ENCODE results near the gene TSACC. TPM values are rescaled to one million over a fixed set of nuclear protein-coding genes. Genes with fewer than 3 reads are reported as not detected.
"Not testable (repeated sequence)": the region's sequence is repeated elsewhere in the genome, so short reads cannot be mapped to it uniquely, and the experiment has no call there.

TSACC gene
- total and polyA plus RNA-seq, 12 donors, result 0.70 to 4.2 (median 0.90) TPM; not detected in 3

GRCh38 chr1:156368157-156368658 is 29.9 kb downstream of the TSACC start:
- peak in 1 of 7 donors; percentile 37 for DNase-seq
- intact Hi-C loops (cut with DNase I), result no loop called here
- H3K27ac ChIP-seq, result no peak overlapping the region
- H3K4me3 ChIP-seq, result no peak overlapping the region
- no peaks in the 10 kb centered on the region for H3K36me3 ChIP-seq (replicated peaks in 1 of 2)
- 79 to 85% (median 83%) methylated on average over 6 to 7 of the region's 7 CpGs for WGBS, 4 donors
- no peaks in the 10 kb centered on the region for H3K9me3 ChIP-seq (replicated peaks in 1 of 3)
- H3K4me1 ChIP-seq (replicated peaks in 1 of 2), result peaks cover 4 to 14% of the 10 kb centered on the region in 2 donors
- no peaks in the 10 kb centered on the region for H3K27me3 ChIP-seq
- TF ChIP-seq CTCF (IDR thresholded peaks at IDR 0.05), result no peak
- TF ChIP-seq POLR2A (IDR thresholded peaks at IDR 0.05), result no peak

GRCh38 chr1:156368889-156369684 is 30.8 kb downstream of the TSACC start, which contains the start of gene RHBG:
Gene RHBG, plus strand, starts transcription at chr1:156369211. Its CDS starts 39 bp downstream, at chr1:156369250.
- Histone ChIP-seq H3K27me3 (no peaks in the 10 kb centered on the region), H3K4me3 (peak within 1 kb of the TSS in 2 of 4 donors; percentile 48 to 58), H3K27ac (no peak within 1 kb of the TSS), H3K36me3 (replicated peaks in 1 of 2) (no peaks in the 10 kb centered on the region), H3K9me3 (replicated peaks in 1 of 3) (no peaks in the 10 kb centered on the region), H3K4me1 (replicated peaks in 1 of 2) (peaks cover 4 to 14% of the 10 kb centered on the region in 2 donors)
- TF ChIP-seq POLR2A (IDR thresholded peaks at IDR 0.05) (peak in 1 of 2 donors; percentile 13), CTCF (IDR thresholded peaks at IDR 0.05) (no peak)
- DNase-seq, result peak; percentile 33 to 71 (median 63)
- intact Hi-C loops (cut with DNase I), result no loop called here
- 9 to 40% (median 13%) methylated on average over 3 to 48 of the region's 48 CpGs for WGBS, 4 donors

GRCh38 chr1:156369685-156370286 is 31.5 kb downstream of the TSACC start:
- WGBS, 4 donors, result 90 to 94% (median 92%) methylated on average over 10 of the region's 10 CpGs
- Histone ChIP-seq H3K4me3 (peak overlapping the region in 2 of 4 donors; percentile 48 to 58), H3K4me1 (replicated peaks in 1 of 2) (peaks cover 4 to 14% of the 10 kb centered on the region in 2 donors)
- H3K27me3 ChIP-seq; H3K9me3 ChIP-seq (replicated peaks in 1 of 3); intact Hi-C loops (cut with DNase I); H3K36me3 ChIP-seq (replicated peaks in 1 of 2); DNase-seq; H3K27ac ChIP-seq: not testable (repeated sequence)

- Histone ChIP-seq H3K4me1 (replicated peaks in 1 of 2) (peaks cover 4 to 14% of the 10 kb centered on the region in 2 donors), H3K36me3 (replicated peaks in 1 of 2) (no peaks in the 10 kb centered on the region), H3K4me3 (no peak overlapping the region), H3K27me3 (no peaks in the 10 kb centered on the region), H3K9me3 (replicated peaks in 1 of 3) (no peaks in the 10 kb centered on the region), H3K27ac (no peak overlapping the region)
- TF ChIP-seq POLR2A (IDR thresholded peaks at IDR 0.05), result no peak
- TF ChIP-seq CTCF (IDR thresholded peaks at IDR 0.05), result no peak
- intact Hi-C loops (cut with DNase I), result no loop called here
- DNase-seq, result peak; percentile 38 to 85 (median 69)
- 37 to 40% (median 38%) methylated on average over 6 to 7 of the region's 7 CpGs for WGBS, 4 donors
These were observed 33.4 kb downstream of the TSACC start for GRCh38 chr1:156371553-156372264.
